Inflammatory macrophage treated with lipopolysaccharide for 4 hours (primary cell): ENCODE measurements around the gene BIN1.

Experiments used
- DNase-seq: peaks from one replicate; pipeline ENCODE4 v3.0.0-alpha.2; 2020

BIN1 gene

GRCh38 chr2:127106991-127107621 lies at the start of gene BIN1:
TSS of gene BIN1 (minus strand) at chr2:127107154. CDS start at chr2:127106943, 211 bp downstream.
- peak; percentile 75 for DNase-seq

- no peak for DNase-seq
Observed at GRCh38 chr2:127155947-127156346, 49.0 kb upstream of the BIN1 start.

DNA sequence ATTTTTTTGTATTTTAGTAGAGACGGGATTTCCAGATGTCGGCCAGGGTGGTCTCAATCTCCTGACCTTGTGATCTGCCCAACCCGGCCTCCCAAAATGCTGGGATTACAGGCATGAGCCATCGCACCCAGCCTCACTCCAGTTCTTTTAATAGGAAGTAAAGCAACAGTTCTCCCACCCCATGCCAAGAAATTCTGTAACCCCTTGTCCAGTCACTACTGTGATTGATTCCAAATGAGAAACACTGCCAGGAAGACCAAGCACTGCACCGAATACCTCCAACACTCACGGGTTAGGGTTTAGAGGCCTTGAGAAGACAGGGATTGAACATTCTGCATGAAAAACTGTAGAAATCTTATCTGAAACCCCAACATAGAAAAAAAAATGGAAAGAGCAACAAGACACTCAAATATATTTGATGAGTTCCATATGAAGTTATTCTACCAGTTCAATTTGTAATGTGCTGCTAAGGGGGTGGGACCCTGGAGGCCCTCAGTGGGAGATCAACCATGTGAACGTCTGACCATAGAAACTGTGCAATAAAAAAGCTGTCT lies 48.2 kb upstream of the BIN1 start:
- no peak for DNase-seq

DNA sequence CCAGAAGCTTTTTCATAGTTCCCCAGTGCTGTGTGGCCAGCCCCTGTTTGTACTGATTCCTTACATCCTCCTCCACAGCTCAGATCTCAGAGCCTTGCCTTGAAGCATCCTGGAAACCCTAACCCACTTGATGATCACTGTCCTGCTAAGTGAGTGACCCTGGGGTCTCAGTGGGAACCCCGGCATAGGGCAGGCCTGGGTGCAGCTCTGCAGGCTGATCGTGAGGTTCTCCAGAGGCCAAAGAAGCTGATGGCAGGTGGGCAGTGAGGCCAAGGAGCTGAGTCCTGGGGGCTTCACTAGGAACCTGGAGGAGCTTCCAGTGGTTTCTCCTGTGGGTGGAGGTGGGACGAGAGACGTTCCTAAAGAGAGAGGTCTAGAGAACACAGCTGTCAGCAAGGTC lies 47.4 kb upstream of the BIN1 start:
- DNase-seq, result no peak

DNA sequence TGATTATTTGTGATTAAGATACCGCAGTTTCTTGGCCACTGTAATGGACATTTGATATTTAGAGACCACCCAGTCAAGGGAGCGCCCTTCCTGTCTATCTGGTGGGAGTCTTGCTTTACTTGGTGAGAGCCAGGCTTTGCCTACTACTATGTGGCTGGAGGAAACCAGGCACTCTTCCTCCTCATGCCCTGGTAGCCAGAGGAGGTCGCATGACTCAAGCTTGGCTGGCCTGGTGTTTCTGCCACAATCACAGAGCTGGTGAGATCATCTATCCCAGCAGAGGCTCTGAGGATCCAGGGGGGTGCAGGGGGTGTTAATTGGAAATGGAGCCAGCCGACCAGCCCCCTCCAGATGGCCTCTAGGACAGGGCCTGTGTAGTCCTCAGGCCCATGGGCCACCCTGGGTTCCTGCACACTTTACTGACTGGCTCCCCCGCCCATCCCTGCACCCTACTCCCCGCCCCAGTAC lies 46.8 kb upstream of the BIN1 start:
- DNase-seq, result no peak

GRCh38 chr2:127150996-127151395 lies 44.0 kb upstream of the BIN1 start:
- no peak for DNase-seq

GRCh38 chr2:127149384-127149783 lies 42.4 kb upstream of the BIN1 start:
- no peak for DNase-seq

DNA sequence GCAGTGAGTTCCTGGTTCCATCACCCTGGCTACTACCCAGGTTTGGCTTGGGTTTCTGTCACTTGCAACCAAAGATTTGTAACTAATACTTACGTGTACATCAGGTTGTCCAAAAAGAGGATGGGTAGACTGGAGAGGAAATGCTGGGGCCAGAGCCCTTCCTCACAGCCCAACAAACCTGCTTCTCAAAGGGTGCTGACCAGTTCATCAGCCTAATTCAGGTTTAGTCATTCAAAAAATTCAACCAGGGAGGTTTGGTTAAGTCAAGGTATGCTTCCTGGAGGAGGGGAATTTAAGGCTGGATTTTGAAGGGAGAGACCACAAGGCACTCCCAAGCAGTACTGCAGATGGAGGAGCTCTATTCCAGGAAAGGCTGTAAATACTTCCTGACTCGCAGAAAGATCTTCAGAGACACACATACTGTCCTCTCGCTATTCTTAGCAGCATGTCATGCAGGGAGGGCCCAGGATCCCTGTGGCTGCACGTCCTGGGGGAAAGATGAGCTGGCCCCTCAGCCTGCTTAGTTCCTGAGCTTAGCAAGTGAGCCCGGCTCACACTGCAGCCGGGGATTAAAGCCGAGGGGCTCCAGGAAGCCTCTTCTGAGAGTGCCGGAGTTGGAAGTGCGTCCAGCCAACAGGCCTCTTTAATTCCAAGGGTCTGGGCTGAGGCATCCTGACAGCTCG lies 40.0 kb upstream of the BIN1 start:
- DNase-seq, result no peak

- no peak for DNase-seq
Observed at GRCh38 chr2:127146071-127146725, 39.2 kb upstream of the BIN1 start.

DNA sequence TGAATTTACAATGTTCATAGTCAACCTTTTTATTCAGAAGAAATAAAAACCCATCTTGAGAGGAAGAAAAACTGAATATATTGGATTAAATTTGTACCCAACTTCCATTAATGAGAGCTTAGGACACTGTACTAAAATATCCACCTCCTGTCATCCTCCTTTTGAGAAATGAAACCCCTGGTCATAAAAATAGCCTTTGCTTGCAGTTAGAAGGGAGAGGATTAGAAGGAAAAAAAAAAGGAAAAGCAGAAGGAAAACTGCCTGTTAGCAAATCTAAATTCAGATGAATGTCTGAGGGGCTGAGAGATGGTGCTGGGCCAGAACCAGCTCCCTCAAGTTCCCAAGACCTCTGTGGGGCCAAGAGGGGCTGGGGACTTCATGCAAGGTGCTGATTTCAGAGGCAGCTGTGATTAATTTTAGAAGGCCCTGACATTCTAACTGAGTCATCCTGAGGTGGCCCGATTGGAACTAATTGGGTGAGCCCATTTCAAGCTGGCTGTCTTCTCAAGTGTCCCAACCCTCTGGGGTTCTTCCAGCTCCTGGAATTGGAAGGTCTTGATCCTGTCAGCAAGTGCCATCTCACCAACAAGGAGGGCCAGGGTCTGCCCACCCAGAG lies 38.4 kb upstream of the BIN1 start:
- peak; percentile 30 for DNase-seq

GRCh38 chr2:127143841-127144782 lies 37.2 kb upstream of the BIN1 start:
- DNase-seq, result peak; percentile 25

GRCh38 chr2:127142663-127143630 lies 36.0 kb upstream of the BIN1 start:
- DNase-seq, result no peak

- no peak for DNase-seq
Observed at GRCh38 chr2:127140538-127140937, 33.6 kb upstream of the BIN1 start.

DNA sequence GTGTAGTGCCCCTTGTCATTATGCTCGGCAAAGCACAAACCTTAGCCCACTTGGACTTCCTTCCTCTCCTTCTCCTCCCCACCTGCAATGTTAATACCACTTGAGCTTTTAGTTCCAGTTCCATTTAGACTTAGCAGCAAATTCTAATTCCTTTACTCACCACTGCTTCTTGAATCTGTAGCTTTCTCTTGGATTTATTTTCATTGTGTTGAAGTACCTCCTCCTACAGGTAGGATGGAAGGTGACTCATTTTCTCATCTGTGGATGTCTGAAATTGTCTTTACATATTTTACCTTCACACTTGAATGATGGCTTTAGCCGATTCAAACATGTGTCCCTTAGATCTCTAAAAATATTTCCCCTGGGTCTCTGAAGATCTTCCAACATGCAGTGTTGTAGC lies 32.8 kb upstream of the BIN1 start:
- DNase-seq, result no peak

GRCh38 chr2:127138281-127138680 lies 31.3 kb upstream of the BIN1 start:
- DNase-seq, result no peak

GRCh38 chr2:127137741-127138140 lies 30.8 kb upstream of the BIN1 start:
- no peak for DNase-seq

DNA sequence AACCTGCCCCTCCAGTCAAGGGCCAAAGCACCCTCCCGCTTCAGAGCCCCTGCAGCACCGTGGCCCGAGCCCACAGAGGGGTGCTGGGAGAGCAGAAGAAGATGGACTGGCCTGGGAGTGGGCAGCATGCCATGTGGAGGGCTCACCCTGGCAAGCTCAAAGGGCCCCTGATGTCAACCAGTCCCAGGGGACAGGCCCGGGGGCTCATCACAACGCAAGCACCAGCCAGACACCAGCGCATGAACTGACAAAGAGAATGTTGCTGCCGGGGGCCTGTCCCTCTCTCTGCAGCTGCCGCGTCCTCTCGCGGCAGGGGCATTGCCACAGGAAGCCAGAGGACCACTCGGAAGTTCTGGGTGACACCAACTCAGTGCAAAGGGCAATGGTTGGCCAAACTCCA lies 30.3 kb upstream of the BIN1 start:
- no peak for DNase-seq

DNA sequence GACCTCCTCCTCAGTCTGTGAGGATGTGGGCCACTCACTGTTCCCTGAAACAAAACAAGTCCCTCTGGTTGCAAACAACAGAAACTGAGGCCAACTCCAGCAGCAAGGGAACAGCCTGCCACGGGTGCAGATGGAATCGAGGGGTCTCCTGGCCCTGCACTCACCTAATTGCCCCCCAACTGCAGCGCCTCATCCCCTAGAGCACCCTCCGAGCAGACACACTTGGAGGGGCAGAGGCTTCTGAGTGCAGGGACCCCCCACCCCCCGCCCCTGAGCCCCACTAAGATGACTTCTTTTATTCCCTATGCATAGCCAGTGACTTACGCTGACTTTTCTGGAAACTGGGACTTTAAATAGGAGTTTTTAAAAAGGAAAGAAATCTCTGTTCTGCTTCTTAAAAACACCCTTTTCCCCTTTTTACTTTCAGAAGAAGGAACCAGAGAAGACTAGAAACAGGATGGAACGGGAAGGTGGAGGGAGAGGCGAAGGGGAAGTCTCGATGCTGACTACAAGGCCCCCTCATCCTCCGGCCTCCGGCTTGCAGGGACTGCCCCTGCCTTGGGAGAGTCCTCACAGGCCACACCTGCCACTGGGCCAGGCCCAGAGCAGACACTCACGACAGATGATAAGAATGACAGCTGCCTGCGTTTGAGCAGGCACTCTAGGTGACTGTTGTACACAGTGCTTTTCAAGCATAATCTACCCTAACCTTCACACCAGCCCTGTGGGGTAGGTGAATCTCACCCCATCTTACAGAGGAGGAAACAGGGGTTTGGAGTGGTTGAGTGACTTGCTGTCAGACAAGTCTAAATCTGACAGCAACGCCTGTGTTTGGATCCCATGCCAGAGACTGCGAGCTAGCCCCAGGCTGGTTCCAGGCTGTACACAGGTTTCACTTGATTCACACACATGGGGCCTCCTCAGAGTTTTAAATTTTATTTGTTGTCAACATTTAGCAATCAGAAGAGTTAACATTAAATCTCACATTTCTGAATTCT lies 28.2 kb upstream of the BIN1 start:
- peak; percentile 87 for DNase-seq

GRCh38 chr2:127134235-127134634 lies 27.3 kb upstream of the BIN1 start:
- DNase-seq, result no peak

DNA sequence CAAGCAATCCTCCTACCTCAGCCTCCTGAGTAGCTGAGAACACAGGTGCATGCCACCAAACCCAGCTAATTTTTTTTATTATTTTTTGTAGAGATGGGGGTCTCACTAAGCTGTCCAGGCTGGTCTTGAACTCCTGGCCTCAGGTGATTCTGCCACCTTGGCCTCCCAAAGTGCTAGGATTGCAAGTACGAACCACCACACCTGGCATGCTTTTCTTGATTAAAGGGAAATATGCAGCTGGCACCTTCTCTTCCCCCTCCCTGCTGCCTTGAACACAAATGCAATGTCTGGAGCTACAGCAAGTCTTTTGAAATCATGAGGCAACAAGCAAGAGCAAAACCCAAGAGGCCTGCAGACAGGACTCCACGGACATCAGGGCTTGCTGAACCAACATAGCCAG lies 26.8 kb upstream of the BIN1 start:
- no peak for DNase-seq
